ENCODE results near the gene KLKB1.

Gene KLKB1

DNA sequence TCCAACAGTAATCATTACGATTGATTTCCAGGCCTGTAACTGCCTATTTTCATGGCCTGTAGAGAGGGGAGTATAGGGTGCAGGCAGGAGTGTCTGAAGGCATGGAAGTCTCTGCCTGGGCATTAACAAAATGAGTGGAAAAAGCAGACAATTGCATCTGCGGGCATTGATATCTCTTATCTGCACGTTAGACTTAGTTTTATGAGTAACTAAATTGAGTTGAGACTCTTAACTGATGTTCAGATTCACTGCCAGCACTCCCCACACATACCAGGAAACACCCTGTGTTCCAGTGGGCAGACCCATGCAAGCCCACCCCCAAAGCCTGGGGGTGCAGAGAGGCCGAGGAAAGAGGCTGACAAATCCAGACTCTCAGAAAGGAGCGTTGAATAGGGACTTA, 72.0 kb downstream of the KLKB1 start (continued):
- TF ChIP-seq, protein P1, sequence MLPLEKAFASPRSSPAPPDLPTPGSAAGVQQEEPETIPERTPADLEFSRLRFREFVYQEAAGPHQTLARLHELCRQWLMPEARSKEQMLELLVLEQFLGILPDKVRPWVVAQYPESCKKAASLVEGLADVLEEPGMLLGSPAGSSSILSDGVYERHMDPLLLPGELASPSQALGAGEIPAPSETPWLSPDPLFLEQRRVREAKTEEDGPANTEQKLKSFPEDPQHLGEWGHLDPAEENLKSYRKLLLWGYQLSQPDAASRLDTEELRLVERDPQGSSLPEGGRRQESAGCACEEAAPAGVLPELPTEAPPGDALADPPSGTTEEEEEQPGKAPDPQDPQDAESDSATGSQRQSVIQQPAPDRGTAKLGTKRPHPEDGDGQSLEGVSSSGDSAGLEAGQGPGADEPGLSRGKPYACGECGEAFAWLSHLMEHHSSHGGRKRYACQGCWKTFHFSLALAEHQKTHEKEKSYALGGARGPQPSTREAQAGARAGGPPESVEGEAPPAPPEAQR (tag by site-specific recombination; IDR thresholded peaks at IDR 0.05): no peak
- TF ChIP-seq, protein P2, sequence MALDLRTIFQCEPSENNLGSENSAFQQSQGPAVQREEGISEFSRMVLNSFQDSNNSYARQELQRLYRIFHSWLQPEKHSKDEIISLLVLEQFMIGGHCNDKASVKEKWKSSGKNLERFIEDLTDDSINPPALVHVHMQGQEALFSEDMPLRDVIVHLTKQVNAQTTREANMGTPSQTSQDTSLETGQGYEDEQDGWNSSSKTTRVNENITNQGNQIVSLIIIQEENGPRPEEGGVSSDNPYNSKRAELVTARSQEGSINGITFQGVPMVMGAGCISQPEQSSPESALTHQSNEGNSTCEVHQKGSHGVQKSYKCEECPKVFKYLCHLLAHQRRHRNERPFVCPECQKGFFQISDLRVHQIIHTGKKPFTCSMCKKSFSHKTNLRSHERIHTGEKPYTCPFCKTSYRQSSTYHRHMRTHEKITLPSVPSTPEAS (tag by site-specific recombination; IDR thresholded peaks at IDR 0.05): no peak

DNA sequence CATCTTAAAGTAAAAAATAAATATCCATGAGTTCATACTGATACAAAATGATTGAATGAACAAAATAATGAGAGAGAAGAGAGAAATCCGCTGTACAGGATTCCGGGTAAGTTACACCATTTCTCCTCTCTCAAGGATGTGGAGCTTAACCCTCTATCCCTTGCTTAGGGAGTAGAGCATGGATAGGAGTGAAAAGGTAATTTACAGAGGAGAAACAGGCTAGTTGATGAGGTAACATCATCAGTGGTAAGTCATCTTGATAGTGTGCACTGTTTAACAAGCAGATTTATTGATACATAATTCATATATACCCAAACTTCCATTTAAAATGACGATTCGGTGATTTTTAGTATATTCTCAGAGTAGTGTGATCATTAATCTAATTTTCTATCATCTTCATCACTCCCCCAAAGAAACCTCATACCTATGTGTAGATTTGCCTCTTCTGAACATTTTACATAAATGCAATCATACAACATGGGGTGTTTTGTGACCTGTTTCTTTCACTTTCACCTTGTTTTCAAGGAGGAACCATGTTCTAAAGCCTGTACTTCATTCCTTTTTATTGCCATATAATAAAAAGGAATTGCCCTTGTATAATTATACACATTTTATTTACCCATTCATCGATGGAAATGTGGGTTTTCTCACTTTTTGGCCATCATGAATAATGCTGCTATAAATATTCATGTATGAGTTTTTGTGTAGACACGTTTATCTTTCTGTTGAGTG, 73.5 kb downstream of the KLKB1 start:
- TF ChIP-seq ZNF292 (tag by site-specific recombination; IDR thresholded peaks at IDR 0.05; ENCODE audit: borderline replicate concordance, low read depth) (no peak), MZF1 (tag by site-specific recombination; IDR thresholded peaks at IDR 0.05; ENCODE audit: borderline replicate concordance) (no peak), TRIM28 (IDR thresholded peaks at IDR 0.05; ENCODE audit: borderline replicate concordance, low read length) (no peak), ZNF366 (tag by site-specific recombination; conservative IDR thresholded peaks at IDR 0.05) (no peak), KLF16 (tag by site-specific recombination; IDR thresholded peaks at IDR 0.05) (no peak), ZNF660 (tag by site-specific recombination; IDR thresholded peaks at IDR 0.05) (no peak)
- TF ChIP-seq, protein P3, sequence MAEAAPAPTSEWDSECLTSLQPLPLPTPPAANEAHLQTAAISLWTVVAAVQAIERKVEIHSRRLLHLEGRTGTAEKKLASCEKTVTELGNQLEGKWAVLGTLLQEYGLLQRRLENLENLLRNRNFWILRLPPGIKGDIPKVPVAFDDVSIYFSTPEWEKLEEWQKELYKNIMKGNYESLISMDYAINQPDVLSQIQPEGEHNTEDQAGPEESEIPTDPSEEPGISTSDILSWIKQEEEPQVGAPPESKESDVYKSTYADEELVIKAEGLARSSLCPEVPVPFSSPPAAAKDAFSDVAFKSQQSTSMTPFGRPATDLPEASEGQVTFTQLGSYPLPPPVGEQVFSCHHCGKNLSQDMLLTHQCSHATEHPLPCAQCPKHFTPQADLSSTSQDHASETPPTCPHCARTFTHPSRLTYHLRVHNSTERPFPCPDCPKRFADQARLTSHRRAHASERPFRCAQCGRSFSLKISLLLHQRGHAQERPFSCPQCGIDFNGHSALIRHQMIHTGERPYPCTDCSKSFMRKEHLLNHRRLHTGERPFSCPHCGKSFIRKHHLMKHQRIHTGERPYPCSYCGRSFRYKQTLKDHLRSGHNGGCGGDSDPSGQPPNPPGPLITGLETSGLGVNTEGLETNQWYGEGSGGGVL (tag by site-specific recombination; IDR thresholded peaks at IDR 0.05): no peak
- TF ChIP-seq, protein P4, sequence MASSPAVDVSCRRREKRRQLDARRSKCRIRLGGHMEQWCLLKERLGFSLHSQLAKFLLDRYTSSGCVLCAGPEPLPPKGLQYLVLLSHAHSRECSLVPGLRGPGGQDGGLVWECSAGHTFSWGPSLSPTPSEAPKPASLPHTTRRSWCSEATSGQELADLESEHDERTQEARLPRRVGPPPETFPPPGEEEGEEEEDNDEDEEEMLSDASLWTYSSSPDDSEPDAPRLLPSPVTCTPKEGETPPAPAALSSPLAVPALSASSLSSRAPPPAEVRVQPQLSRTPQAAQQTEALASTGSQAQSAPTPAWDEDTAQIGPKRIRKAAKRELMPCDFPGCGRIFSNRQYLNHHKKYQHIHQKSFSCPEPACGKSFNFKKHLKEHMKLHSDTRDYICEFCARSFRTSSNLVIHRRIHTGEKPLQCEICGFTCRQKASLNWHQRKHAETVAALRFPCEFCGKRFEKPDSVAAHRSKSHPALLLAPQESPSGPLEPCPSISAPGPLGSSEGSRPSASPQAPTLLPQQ (tag by site-specific recombination; IDR thresholded peaks at IDR 0.05): no peak
- Histone ChIP-seq H3K27ac (ENCODE audit: extremely low read depth, low read depth, low read length) (no peak overlapping the region), H3K4me3 (ENCODE audit: low read depth, low read length) (no peak overlapping the region), H3K9me3 (ENCODE audit: control insufficient read depth, insufficient read depth, low read depth, low read length) (no peaks in the 10 kb centered on the region), H3K36me3 (ENCODE audit: control insufficient read depth in 2 of 2, insufficient read depth in 1 of 2, low read length in 2 of 2) (no peaks in the 10 kb centered on the region), H3K4me1 (ENCODE audit: control insufficient read depth, insufficient read depth, low read length) (no peaks in the 10 kb centered on the region)
- ChIA-PET CTCF (interaction anchor here (0.6 kb wide), 1 partner anchor 657 kb away, joined by 3 read pairs; no protein-coding TSS in a partner anchor), POLR2A (no interaction called here)

DNA sequence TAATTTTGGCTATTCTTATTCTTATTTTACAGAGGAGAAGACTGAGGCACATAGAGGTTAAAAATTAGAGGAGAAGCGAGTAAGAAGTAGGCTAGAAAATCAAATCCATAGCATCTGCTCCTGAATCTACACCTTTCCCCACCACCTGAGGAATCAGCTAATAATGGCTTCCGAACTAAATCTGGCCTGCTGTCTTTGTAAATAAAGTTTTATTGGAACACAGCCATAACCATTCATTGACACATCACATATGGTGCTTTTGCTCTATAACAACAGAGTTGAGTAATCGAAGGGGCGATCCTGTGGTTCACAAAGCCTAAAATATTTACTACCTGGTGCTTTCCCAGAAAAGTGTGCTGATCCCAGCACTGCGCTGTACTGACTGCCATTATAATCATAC, 76.9 kb downstream of the KLKB1 start:
- H3K9me3 ChIP-seq (ENCODE audit: control insufficient read depth, insufficient read depth, low read depth, low read length): no peaks in the 10 kb centered on the region
- CTCF ChIA-PET: no interaction called here

More for the DNA sequence above, 76.9 kb downstream of the KLKB1 start:
- Histone ChIP-seq H3K4me1 (ENCODE audit: control insufficient read depth, insufficient read depth, low read length) (no peaks in the 10 kb centered on the region), H3K4me3 (ENCODE audit: low read depth, low read length) (no peak overlapping the region), H3K27ac (ENCODE audit: extremely low read depth, low read depth, low read length) (no peak overlapping the region), H3K36me3 (ENCODE audit: control insufficient read depth in 2 of 2, insufficient read depth in 1 of 2, low read length in 2 of 2) (no peaks in the 10 kb centered on the region)
- no peak for TF ChIP-seq MYNN (tag by site-specific recombination; IDR thresholded peaks at IDR 0.05; ENCODE audit: borderline replicate concordance)
- no peak for TF ChIP-seq MEIS1 (CRISPR knock-in tag; IDR thresholded peaks at IDR 0.05; ENCODE audit: borderline replicate concordance)
- no peak for TF ChIP-seq ZNF623 (tag by site-specific recombination; IDR thresholded peaks at IDR 0.05)
- TF ChIP-seq HOXD13 (CRISPR knock-in tag; IDR thresholded peaks at IDR 0.05; ENCODE audit: borderline replicate concordance): no peak
- TF ChIP-seq ZNF423 (tag by site-specific recombination; IDR thresholded peaks at IDR 0.05): no peak
- no peak for TF ChIP-seq SCRT1 (tag by site-specific recombination; IDR thresholded peaks at IDR 0.05; ENCODE audit: borderline replicate concordance)
- TF ChIP-seq ZNF660 (tag by site-specific recombination; IDR thresholded peaks at IDR 0.05): no peak
- no peak for TF ChIP-seq ZNF211 (tag by site-specific recombination; IDR thresholded peaks at IDR 0.05; ENCODE audit: low read depth)
- TF ChIP-seq ZBTB17 (tag by site-specific recombination; IDR thresholded peaks at IDR 0.05): no peak
- POLR2A ChIA-PET: no interaction called here

Data from HEK293 (cell line).